ENCODE measurements around the gene CDH23. TPM values are rescaled to one million over a fixed set of nuclear protein-coding genes. Genes with fewer than 3 reads are reported as not detected.

The CDH23 gene
- total and polyA plus RNA-seq, 9 of the 15 experiments (the other 6 are each of a cell fraction or from before 2014, with no cell fraction given): 0.18 to 1.2 (median 0.47) TPM

DNA sequence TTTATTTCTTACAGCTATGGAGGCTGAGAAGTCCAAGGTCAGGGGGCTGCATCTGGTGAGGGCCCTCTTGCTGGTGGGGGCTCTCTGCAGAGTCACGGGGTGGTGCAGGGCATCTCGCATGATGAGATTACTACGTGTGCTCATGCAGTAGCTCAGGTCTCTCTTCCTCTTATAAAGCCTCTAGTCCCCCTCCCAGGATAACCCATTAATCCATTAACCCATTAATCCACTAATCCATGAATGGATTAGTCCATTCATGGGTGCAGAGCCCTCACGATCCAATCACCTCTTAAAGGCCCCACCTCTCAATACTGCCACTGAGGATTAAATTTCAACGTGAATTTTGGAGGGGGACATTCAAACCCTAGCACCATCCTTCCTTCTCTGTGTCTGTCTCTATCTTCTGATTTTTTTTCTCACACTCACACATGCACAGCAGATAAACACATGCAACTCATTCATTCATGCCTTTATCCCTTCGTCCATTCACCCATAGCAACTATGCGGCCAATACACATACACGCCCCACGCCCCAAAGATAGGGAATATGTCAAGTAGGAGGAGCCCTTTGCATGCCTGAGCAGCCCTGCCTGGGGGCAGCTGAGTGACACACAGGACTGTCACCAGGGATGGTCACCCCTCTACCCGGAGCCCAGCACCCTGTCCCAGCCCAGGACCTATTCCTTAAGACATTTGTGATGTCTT lies 236.3 kb downstream of the CDH23 start (continued):
- TF ChIP-seq, protein P1, sequence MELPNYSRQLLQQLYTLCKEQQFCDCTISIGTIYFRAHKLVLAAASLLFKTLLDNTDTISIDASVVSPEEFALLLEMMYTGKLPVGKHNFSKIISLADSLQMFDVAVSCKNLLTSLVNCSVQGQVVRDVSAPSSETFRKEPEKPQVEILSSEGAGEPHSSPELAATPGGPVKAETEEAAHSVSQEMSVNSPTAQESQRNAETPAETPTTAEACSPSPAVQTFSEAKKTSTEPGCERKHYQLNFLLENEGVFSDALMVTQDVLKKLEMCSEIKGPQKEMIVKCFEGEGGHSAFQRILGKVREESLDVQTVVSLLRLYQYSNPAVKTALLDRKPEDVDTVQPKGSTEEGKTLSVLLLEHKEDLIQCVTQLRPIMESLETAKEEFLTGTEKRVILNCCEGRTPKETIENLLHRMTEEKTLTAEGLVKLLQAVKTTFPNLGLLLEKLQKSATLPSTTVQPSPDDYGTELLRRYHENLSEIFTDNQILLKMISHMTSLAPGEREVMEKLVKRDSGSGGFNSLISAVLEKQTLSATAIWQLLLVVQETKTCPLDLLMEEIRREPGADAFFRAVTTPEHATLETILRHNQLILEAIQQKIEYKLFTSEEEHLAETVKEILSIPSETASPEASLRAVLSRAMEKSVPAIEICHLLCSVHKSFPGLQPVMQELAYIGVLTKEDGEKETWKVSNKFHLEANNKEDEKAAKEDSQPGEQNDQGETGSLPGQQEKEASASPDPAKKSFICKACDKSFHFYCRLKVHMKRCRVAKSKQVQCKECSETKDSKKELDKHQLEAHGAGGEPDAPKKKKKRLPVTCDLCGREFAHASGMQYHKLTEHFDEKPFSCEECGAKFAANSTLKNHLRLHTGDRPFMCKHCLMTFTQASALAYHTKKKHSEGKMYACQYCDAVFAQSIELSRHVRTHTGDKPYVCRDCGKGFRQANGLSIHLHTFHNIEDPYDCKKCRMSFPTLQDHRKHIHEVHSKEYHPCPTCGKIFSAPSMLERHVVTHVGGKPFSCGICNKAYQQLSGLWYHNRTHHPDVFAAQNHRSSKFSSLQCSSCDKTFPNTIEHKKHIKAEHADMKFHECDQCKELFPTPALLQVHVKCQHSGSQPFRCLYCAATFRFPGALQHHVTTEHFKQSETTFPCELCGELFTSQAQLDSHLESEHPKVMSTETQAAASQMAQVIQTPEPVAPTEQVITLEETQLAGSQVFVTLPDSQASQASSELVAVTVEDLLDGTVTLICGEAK (IDR thresholded peaks at IDR 0.05): no peak
- TF ChIP-seq, protein P1 (CRISPR knock-in tag; IDR thresholded peaks at IDR 0.05): no peak
- TF ChIP-seq, protein P2, sequence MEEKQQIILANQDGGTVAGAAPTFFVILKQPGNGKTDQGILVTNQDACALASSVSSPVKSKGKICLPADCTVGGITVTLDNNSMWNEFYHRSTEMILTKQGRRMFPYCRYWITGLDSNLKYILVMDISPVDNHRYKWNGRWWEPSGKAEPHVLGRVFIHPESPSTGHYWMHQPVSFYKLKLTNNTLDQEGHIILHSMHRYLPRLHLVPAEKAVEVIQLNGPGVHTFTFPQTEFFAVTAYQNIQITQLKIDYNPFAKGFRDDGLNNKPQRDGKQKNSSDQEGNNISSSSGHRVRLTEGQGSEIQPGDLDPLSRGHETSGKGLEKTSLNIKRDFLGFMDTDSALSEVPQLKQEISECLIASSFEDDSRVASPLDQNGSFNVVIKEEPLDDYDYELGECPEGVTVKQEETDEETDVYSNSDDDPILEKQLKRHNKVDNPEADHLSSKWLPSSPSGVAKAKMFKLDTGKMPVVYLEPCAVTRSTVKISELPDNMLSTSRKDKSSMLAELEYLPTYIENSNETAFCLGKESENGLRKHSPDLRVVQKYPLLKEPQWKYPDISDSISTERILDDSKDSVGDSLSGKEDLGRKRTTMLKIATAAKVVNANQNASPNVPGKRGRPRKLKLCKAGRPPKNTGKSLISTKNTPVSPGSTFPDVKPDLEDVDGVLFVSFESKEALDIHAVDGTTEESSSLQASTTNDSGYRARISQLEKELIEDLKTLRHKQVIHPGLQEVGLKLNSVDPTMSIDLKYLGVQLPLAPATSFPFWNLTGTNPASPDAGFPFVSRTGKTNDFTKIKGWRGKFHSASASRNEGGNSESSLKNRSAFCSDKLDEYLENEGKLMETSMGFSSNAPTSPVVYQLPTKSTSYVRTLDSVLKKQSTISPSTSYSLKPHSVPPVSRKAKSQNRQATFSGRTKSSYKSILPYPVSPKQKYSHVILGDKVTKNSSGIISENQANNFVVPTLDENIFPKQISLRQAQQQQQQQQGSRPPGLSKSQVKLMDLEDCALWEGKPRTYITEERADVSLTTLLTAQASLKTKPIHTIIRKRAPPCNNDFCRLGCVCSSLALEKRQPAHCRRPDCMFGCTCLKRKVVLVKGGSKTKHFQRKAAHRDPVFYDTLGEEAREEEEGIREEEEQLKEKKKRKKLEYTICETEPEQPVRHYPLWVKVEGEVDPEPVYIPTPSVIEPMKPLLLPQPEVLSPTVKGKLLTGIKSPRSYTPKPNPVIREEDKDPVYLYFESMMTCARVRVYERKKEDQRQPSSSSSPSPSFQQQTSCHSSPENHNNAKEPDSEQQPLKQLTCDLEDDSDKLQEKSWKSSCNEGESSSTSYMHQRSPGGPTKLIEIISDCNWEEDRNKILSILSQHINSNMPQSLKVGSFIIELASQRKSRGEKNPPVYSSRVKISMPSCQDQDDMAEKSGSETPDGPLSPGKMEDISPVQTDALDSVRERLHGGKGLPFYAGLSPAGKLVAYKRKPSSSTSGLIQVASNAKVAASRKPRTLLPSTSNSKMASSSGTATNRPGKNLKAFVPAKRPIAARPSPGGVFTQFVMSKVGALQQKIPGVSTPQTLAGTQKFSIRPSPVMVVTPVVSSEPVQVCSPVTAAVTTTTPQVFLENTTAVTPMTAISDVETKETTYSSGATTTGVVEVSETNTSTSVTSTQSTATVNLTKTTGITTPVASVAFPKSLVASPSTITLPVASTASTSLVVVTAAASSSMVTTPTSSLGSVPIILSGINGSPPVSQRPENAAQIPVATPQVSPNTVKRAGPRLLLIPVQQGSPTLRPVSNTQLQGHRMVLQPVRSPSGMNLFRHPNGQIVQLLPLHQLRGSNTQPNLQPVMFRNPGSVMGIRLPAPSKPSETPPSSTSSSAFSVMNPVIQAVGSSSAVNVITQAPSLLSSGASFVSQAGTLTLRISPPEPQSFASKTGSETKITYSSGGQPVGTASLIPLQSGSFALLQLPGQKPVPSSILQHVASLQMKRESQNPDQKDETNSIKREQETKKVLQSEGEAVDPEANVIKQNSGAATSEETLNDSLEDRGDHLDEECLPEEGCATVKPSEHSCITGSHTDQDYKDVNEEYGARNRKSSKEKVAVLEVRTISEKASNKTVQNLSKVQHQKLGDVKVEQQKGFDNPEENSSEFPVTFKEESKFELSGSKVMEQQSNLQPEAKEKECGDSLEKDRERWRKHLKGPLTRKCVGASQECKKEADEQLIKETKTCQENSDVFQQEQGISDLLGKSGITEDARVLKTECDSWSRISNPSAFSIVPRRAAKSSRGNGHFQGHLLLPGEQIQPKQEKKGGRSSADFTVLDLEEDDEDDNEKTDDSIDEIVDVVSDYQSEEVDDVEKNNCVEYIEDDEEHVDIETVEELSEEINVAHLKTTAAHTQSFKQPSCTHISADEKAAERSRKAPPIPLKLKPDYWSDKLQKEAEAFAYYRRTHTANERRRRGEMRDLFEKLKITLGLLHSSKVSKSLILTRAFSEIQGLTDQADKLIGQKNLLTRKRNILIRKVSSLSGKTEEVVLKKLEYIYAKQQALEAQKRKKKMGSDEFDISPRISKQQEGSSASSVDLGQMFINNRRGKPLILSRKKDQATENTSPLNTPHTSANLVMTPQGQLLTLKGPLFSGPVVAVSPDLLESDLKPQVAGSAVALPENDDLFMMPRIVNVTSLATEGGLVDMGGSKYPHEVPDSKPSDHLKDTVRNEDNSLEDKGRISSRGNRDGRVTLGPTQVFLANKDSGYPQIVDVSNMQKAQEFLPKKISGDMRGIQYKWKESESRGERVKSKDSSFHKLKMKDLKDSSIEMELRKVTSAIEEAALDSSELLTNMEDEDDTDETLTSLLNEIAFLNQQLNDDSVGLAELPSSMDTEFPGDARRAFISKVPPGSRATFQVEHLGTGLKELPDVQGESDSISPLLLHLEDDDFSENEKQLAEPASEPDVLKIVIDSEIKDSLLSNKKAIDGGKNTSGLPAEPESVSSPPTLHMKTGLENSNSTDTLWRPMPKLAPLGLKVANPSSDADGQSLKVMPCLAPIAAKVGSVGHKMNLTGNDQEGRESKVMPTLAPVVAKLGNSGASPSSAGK (IDR thresholded peaks at IDR 0.05): no peak
- no peak for TF ChIP-seq CHD1 (IDR thresholded peaks at IDR 0.05; ENCODE audit: low read length)
